Uterus (tissue), 4 donors: ENCODE data around the gene DYNLT1. TPM values are rescaled to one million over a fixed set of nuclear protein-coding genes. Genes with fewer than 3 reads are reported as not detected.
"Not testable (repeated sequence)": the region's sequence is repeated elsewhere in the genome, so short reads cannot be mapped to it uniquely, and the experiment has no call there.

Source experiments
- DNase-seq, 2 donors: peaks; one replicate each; pipeline ENCODE4 v3.0.0-alpha.2; 2019 to 2020
- H3K27ac ChIP-seq, 2 donors: fragments of 200-600 bp; sonication (generic); 1 replicate in 1 of 2; 2 replicates in 1 of 2; pipeline ENCODE4 v1.5.1; 2016 to 2018
- H3K27me3 ChIP-seq, 2 donors: fragments of 200-600 bp; sonication (generic); one replicate each; pipeline ENCODE4 v1.5.1; 2018 to 2019; ENCODE audit warnings: control low read depth in 1 of 2
- H3K36me3 ChIP-seq, 2 donors: fragments of 200-600 bp; sonication (generic); one replicate each; pipeline ENCODE4 v1.5.1; 2019; ENCODE audit warnings: control low read depth in 1 of 2
- H3K4me1 ChIP-seq, 2 donors: fragments of 200-600 bp; sonication (generic); one replicate each; pipeline ENCODE4 v1.5.1; 2018 to 2019; ENCODE audit warnings: control low read depth in 1 of 2
- H3K4me3 ChIP-seq, 2 donors: fragments of 200-600 bp; sonication (generic); 1 replicate in 1 of 2; 2 replicates in 1 of 2; pipeline ENCODE4 v1.5.1; 2018 to 2019; ENCODE audit warnings: mild to moderate bottlenecking in 1 of 2
- H3K9me3 ChIP-seq, 2 donors: fragments of 200-600 bp; sonication (generic); one replicate each; pipeline ENCODE4 v1.5.1; 2019; ENCODE audit warnings: control low read depth in 1 of 2
- CTCF ChIP-seq, 4 experiments: fragments of 200-600 bp in 2 of 4; fragments of 450-650 bp in 2 of 4; sonication (generic) in 2 of 4; IDR thresholded peaks; one replicate each; pipeline ENCODE4 v1.5.1; 2016 to 2019; ENCODE audit warnings: antibody characterized with exemption in 4 of 4, mild to moderate bottlenecking in 2 of 4, moderate library complexity in 1 of 4
- POLR2A ChIP-seq, 2 donors: fragments of 450-650 bp; IDR thresholded peaks; one replicate each; pipeline ENCODE4 v1.6.1; 2016; ENCODE audit warnings: antibody characterized with exemption in 2 of 2, mild to moderate bottlenecking in 1 of 2, moderate library complexity in 1 of 2
- intact Hi-C: fragments of 100-400 bp; cut with DNase I; formaldehyde crosslinking; loops from one replicate; pipeline ENCODE4 v1.15.1; 2023; ENCODE audit warnings: low total_unique reads
- total RNA-seq, 4 donors: library from RNA; depleted of rRNA in 3 of 4; stranded (reverse); fragments of >200 nt in 3 of 4; gene quantifications; one replicate each; pipeline versions ENCODE4 v1.1.0 to v1.2.4, GENCODE V29; 2014 to 2023
- donor health status: DM: yes; HTN: yes; CAD: no.

Gene DYNLT1
- total RNA-seq, 4 donors from 2014 or later = 68.2 to 134 (median 114) TPM

GRCh38 chr6:158622545-158623190, 21.9 kb downstream of the DYNLT1 start:
- intact Hi-C loops = no loop called here

GRCh38 chr6:158621694-158622544, 22.6 kb downstream of the DYNLT1 start:
- no peak overlapping the region for H3K4me3 ChIP-seq
- H3K27me3 ChIP-seq = no peaks in the 10 kb centered on the region
- DNase-seq = peak in 1 of 2 donors; percentile 11
- no peak overlapping the region for H3K27ac ChIP-seq
- no peaks in the 10 kb centered on the region for H3K4me1 ChIP-seq
- TF ChIP-seq POLR2A (IDR thresholded peaks at IDR 0.05) (no peak), CTCF (IDR thresholded peaks at IDR 0.05) (no peak)
- H3K36me3 ChIP-seq = no peaks in the 10 kb centered on the region
- intact Hi-C loops = no loop called here
- no peaks in the 10 kb centered on the region for H3K9me3 ChIP-seq

More at GRCh38 chr6:158622545-158623190, 21.9 kb downstream of the DYNLT1 start:
- Histone ChIP-seq H3K4me3 (no peak overlapping the region), H3K9me3 (no peaks in the 10 kb centered on the region), H3K36me3 (no peaks in the 10 kb centered on the region), H3K27me3 (no peaks in the 10 kb centered on the region), H3K4me1 (no peaks in the 10 kb centered on the region), H3K27ac (no peak overlapping the region)
- TF ChIP-seq CTCF (IDR thresholded peaks at IDR 0.05) = no peak
- no peak for TF ChIP-seq POLR2A (IDR thresholded peaks at IDR 0.05)
- DNase-seq = no peak

GRCh38 chr6:158620963-158621693, 23.4 kb downstream of the DYNLT1 start:
- DNase-seq = no peak
- Histone ChIP-seq H3K27ac (no peak overlapping the region), H3K4me3 (no peak overlapping the region), H3K27me3 (no peaks in the 10 kb centered on the region), H3K4me1 (no peaks in the 10 kb centered on the region), H3K9me3 (no peaks in the 10 kb centered on the region), H3K36me3 (no peaks in the 10 kb centered on the region)
- TF ChIP-seq POLR2A (IDR thresholded peaks at IDR 0.05) (no peak), CTCF (IDR thresholded peaks at IDR 0.05) (no peak)
- intact Hi-C loops = no loop called here

GRCh38 chr6:158619922-158620801, 24.4 kb downstream of the DYNLT1 start:
- TF ChIP-seq CTCF (IDR thresholded peaks at IDR 0.05) = no peak
- TF ChIP-seq POLR2A (IDR thresholded peaks at IDR 0.05) = no peak
- no peak overlapping the region for H3K27ac ChIP-seq
- H3K4me3 ChIP-seq = no peak overlapping the region
- H3K27me3 ChIP-seq = no peaks in the 10 kb centered on the region
- DNase-seq = no peak
- intact Hi-C loops = no loop called here
- H3K36me3 ChIP-seq = no peaks in the 10 kb centered on the region
- H3K4me1 ChIP-seq = no peaks in the 10 kb centered on the region
- H3K9me3 ChIP-seq = no peaks in the 10 kb centered on the region

- intact Hi-C loops, H3K36me3 ChIP-seq: not testable (repeated sequence)
These were observed 26.3 kb downstream of the DYNLT1 start for GRCh38 chr6:158618289-158618688.

GRCh38 chr6:158614606-158615005, 29.9 kb downstream of the DYNLT1 start:
- intact Hi-C loops, H3K27me3 ChIP-seq, DNase-seq, H3K27ac ChIP-seq, H3K4me3 ChIP-seq, H3K9me3 ChIP-seq, H3K36me3 ChIP-seq, H3K4me1 ChIP-seq: not testable (repeated sequence)

More at GRCh38 chr6:158618289-158618688, 26.3 kb downstream of the DYNLT1 start:
- not testable (repeated sequence) for H3K27me3 ChIP-seq, DNase-seq, H3K9me3 ChIP-seq, H3K4me3 ChIP-seq, H3K27ac ChIP-seq, H3K4me1 ChIP-seq
